ENCODE results near the gene LPIN1.

LPIN1 gene

GRCh38 chr2:11850082-11850481 lies 103.7 kb downstream of the LPIN1 start:
- Histone ChIP-seq H3K27me3 (ENCODE audit: insufficient read depth, poor library complexity, severe bottlenecking) (no peaks in the 10 kb centered on the region), H3K27ac (ENCODE audit: poor library complexity, severe bottlenecking) (no peak overlapping the region), H3K4me3 (ENCODE audit: severe bottlenecking) (no peak overlapping the region), H3K36me3 (ENCODE audit: low read depth) (no peaks in the 10 kb centered on the region), H3K9me3 (ENCODE audit: severe bottlenecking) (peaks cover 3% of the 10 kb centered on the region), H3K4me1 (ENCODE audit: insufficient read depth, poor library complexity, severe bottlenecking) (no peaks in the 10 kb centered on the region)
- TF ChIP-seq, protein P1, sequence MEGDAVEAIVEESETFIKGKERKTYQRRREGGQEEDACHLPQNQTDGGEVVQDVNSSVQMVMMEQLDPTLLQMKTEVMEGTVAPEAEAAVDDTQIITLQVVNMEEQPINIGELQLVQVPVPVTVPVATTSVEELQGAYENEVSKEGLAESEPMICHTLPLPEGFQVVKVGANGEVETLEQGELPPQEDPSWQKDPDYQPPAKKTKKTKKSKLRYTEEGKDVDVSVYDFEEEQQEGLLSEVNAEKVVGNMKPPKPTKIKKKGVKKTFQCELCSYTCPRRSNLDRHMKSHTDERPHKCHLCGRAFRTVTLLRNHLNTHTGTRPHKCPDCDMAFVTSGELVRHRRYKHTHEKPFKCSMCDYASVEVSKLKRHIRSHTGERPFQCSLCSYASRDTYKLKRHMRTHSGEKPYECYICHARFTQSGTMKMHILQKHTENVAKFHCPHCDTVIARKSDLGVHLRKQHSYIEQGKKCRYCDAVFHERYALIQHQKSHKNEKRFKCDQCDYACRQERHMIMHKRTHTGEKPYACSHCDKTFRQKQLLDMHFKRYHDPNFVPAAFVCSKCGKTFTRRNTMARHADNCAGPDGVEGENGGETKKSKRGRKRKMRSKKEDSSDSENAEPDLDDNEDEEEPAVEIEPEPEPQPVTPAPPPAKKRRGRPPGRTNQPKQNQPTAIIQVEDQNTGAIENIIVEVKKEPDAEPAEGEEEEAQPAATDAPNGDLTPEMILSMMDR (IDR thresholded peaks at IDR 0.05; ENCODE audit: poor library complexity, severe bottlenecking) = no peak
- DNase-seq (ENCODE audit: low spot score) (no peak), ATAC-seq (ENCODE audit: low read depth) (no peak)

GRCh38 chr2:11852526-11853196 lies 106.2 kb downstream of the LPIN1 start:
- TF ChIP-seq, protein P1 (IDR thresholded peaks at IDR 0.05; ENCODE audit: poor library complexity, severe bottlenecking) = no peak
- no peaks in the 10 kb centered on the region for H3K4me1 ChIP-seq (ENCODE audit: insufficient read depth, poor library complexity, severe bottlenecking)
- no peak for ATAC-seq (ENCODE audit: low read depth)

DNA sequence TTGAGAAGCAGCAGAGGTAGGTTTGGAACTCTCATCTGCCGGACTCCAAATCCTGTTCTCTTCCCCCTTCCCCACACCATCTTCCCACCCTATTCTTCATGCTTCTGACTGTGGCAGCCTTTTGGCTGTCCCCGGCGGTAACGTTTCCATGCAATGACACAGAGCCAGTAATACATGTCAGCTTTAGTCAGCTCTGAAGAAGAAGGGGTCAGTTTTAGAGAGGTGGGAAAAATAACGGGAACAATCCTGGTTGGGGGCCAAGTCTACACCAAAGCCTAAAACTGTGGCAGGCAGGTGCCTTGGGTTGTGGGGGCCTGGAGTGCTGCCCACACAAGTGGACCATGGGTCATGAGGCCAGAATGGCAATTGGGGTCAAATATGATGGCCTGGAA lies 106.8 kb downstream of the LPIN1 start:
- Histone ChIP-seq H3K36me3 (ENCODE audit: low read depth) (no peaks in the 10 kb centered on the region), H3K27ac (ENCODE audit: poor library complexity, severe bottlenecking) (no peak overlapping the region), H3K4me3 (ENCODE audit: severe bottlenecking) (no peak overlapping the region), H3K9me3 (ENCODE audit: severe bottlenecking) (no peaks in the 10 kb centered on the region), H3K27me3 (ENCODE audit: insufficient read depth, poor library complexity, severe bottlenecking) (no peaks in the 10 kb centered on the region), H3K4me1 (ENCODE audit: insufficient read depth, poor library complexity, severe bottlenecking) (no peaks in the 10 kb centered on the region)
- TF ChIP-seq, protein P1 (IDR thresholded peaks at IDR 0.05; ENCODE audit: poor library complexity, severe bottlenecking) = no peak
- ATAC-seq (ENCODE audit: low read depth) (no peak), DNase-seq (ENCODE audit: low spot score) (no peak)

More at GRCh38 chr2:11852526-11853196, 106.2 kb downstream of the LPIN1 start:
- H3K27ac ChIP-seq (ENCODE audit: poor library complexity, severe bottlenecking) = no peak overlapping the region
- no peaks in the 10 kb centered on the region for H3K27me3 ChIP-seq (ENCODE audit: insufficient read depth, poor library complexity, severe bottlenecking)
- no peak overlapping the region for H3K4me3 ChIP-seq (ENCODE audit: severe bottlenecking)
- H3K36me3 ChIP-seq (ENCODE audit: low read depth) = no peaks in the 10 kb centered on the region
- H3K9me3 ChIP-seq (ENCODE audit: severe bottlenecking) = peaks cover 3% of the 10 kb centered on the region
- no peak for DNase-seq (ENCODE audit: low spot score)

- DNase-seq (ENCODE audit: low spot score) (no peak), ATAC-seq (ENCODE audit: low read depth) (no peak)
- Histone ChIP-seq H3K27me3 (ENCODE audit: insufficient read depth, poor library complexity, severe bottlenecking) (no peaks in the 10 kb centered on the region), H3K36me3 (ENCODE audit: low read depth) (no peaks in the 10 kb centered on the region), H3K4me3 (ENCODE audit: severe bottlenecking) (no peak overlapping the region), H3K27ac (ENCODE audit: poor library complexity, severe bottlenecking) (no peak overlapping the region), H3K9me3 (ENCODE audit: severe bottlenecking) (no peaks in the 10 kb centered on the region), H3K4me1 (ENCODE audit: insufficient read depth, poor library complexity, severe bottlenecking) (no peaks in the 10 kb centered on the region)
- TF ChIP-seq, protein P1 (IDR thresholded peaks at IDR 0.05; ENCODE audit: poor library complexity, severe bottlenecking) = no peak
These were observed 108.8 kb downstream of the LPIN1 start for GRCh38 chr2:11855064-11855760.

DNA sequence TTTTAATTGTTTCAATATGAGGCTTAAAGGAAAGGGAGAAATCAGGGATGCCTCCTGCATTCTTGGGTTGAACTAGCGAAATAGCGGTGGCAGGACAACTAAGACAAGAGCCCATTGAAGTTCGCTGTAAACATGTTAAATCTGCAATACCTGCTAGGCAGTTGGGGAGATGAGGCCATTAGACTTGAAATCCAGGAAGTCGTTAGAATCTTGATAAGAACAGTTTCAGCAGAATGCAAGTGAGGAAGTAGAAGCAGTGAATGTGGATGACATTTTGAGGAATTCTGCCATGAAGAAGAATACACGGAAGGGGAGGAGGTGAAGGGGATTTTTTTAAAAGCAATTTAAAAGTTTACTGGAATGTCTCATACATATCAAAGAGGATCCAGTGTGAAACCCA lies 109.7 kb downstream of the LPIN1 start:
- ATAC-seq (ENCODE audit: low read depth) (no peak), DNase-seq (ENCODE audit: low spot score) (no peak)
- Histone ChIP-seq H3K27ac (ENCODE audit: poor library complexity, severe bottlenecking) (no peak overlapping the region), H3K4me3 (ENCODE audit: severe bottlenecking) (no peak overlapping the region), H3K4me1 (ENCODE audit: insufficient read depth, poor library complexity, severe bottlenecking) (no peaks in the 10 kb centered on the region), H3K27me3 (ENCODE audit: insufficient read depth, poor library complexity, severe bottlenecking) (no peaks in the 10 kb centered on the region), H3K9me3 (ENCODE audit: severe bottlenecking) (no peaks in the 10 kb centered on the region), H3K36me3 (ENCODE audit: low read depth) (no peaks in the 10 kb centered on the region)
- TF ChIP-seq, protein P1 (IDR thresholded peaks at IDR 0.05; ENCODE audit: poor library complexity, severe bottlenecking) = no peak
